22Rv1 (cell line): ENCODE results near the gene EIF2S2.

Experiments used
- H3K27ac ChIP-seq: fragments of 450-650 bp; 2 replicates; pipeline ENCODE4 v1.5.1; 2017
- CTCF ChIP-seq: fragments of 450-650 bp; IDR thresholded peaks from 2 replicates; pipeline ENCODE4 v1.5.1; 2017; ENCODE audit warnings: mild to moderate bottlenecking
- ZFX ChIP-seq: fragments of 450-650 bp; IDR thresholded peaks from 2 replicates; pipeline ENCODE4 v1.6.1; 2017; ENCODE audit warnings: antibody characterized with exemption, borderline replicate concordance

Gene EIF2S2

DNA sequence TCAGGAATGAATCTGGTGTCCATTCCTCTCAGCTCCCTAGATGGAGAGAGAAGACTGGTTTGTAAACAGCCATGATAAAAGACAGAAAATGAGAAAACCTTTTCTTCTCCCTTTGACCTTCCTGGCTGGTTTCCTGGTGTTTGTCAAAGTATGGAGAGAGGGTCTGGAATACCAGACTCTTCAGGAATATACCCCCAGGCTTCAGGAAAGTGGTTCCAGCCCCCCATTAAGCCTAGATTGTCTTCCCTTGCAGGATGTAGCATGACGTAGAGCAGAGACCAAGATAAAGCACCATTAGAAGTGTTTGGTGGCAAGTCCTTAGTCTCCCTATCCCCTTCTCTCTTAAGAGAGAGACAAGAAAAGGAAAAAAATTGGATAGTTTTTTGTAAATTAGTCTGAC lies 51.1 kb downstream of the EIF2S2 start:
- H3K27ac ChIP-seq = no peak overlapping the region
- TF ChIP-seq CTCF (no peak), ZFX (no peak)

- no peak overlapping the region for H3K27ac ChIP-seq
- TF ChIP-seq CTCF = no peak
These were observed 53.2 kb downstream of the EIF2S2 start for GRCh38 chr20:34058831-34059230.

GRCh38 chr20:34055290-34055689 lies 56.8 kb downstream of the EIF2S2 start:
- no peak overlapping the region for H3K27ac ChIP-seq
- no peak for TF ChIP-seq CTCF
- TF ChIP-seq ZFX = no peak

- no peak for TF ChIP-seq CTCF
- no peak for TF ChIP-seq ZFX
- H3K27ac ChIP-seq = no peak overlapping the region
These were observed 59.6 kb downstream of the EIF2S2 start for GRCh38 chr20:34052414-34052813.

GRCh38 chr20:34049897-34050695 lies 61.9 kb downstream of the EIF2S2 start:
- no peak for TF ChIP-seq CTCF
- TF ChIP-seq ZFX = no peak
- no peak overlapping the region for H3K27ac ChIP-seq

- no peak for TF ChIP-seq ZFX
- no peak for TF ChIP-seq CTCF
- no peak overlapping the region for H3K27ac ChIP-seq
These were observed 62.7 kb downstream of the EIF2S2 start for GRCh38 chr20:34049389-34049788.

DNA sequence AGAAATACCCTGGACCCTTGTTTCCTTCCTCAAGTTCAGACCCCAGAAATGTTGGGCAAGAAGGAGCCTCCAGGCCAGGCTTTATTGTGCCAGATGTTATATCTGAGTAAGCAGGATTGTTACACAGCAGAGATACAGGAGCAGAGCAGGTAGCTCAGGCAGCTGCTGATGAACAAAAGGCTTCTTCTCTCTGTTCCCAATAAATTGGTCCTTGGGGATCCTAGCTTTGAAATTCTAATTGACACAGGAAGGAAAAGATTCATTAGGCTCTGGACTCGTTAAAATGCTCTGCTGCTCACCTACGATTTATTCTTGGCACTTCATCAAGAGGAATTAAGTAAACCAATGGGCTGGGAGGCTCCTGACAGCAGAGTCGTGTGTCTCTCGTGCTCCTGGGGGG lies 64.1 kb downstream of the EIF2S2 start:
- TF ChIP-seq ZFX (no peak), CTCF (no peak)
- H3K27ac ChIP-seq = no peak overlapping the region
